Right lobe of liver (tissue), 6 donors: ENCODE results near the gene RAB36. TPM values are rescaled to one million over a fixed set of nuclear protein-coding genes. Genes with fewer than 3 reads are reported as not detected.

ENCODE experiments used
- ATAC-seq, 4 donors: fragments of 200-7000 bp; cut with Tn5 transposase; one replicate each; pipeline ENCODE4 v1.9.1; 2020; ENCODE audit warnings: mild to moderate bottlenecking in 4 of 4, moderate library complexity in 4 of 4
- DNase-seq, 3 donors: peaks; one replicate each; pipeline ENCODE4 v3.0.0-alpha.2; 2020
- H3K27ac ChIP-seq, 3 donors: fragments of 200-600 bp; one replicate each; pipeline ENCODE4 v1.8.0; 2022
- H3K27me3 ChIP-seq, 2 donors: fragments of 200-600 bp; one replicate each; pipeline ENCODE4 v1.8.0; 2022
- H3K36me3 ChIP-seq, 4 donors: fragments of 200-600 bp; sonication (generic) in 1 of 4; one replicate each; pipeline versions ENCODE4 v1.5.1 to v1.8.0; 2017 to 2022; ENCODE audit warnings: control low read depth in 1 of 4
- H3K4me1 ChIP-seq, 4 donors: fragments of 200-600 bp; sonication (generic) in 1 of 4; one replicate each; pipeline versions ENCODE4 v1.5.1 to v1.8.0; 2017 to 2022; ENCODE audit warnings: control low read depth in 1 of 4
- H3K4me3 ChIP-seq, 3 donors: fragments of 200-600 bp; one replicate each; pipeline ENCODE4 v1.8.0; 2022
- H3K9me3 ChIP-seq, 4 donors: fragments of 200-600 bp; sonication (generic) in 1 of 4; one replicate each; pipeline versions ENCODE4 v1.5.1 to v1.8.0; 2017 to 2022; ENCODE audit warnings: control low read depth in 1 of 4
- CTCF ChIP-seq, 4 donors: fragments of 200-600 bp in 3 of 4; fragments of 450-650 bp in 1 of 4; IDR thresholded peaks; one replicate each; pipeline versions ENCODE4 v1.5.1 to v1.8.0; 2016 to 2022; ENCODE audit warnings: antibody characterized with exemption in 4 of 4, mild to moderate bottlenecking in 2 of 4
- POLR2A ChIP-seq: fragments of 450-650 bp; IDR thresholded peaks from one replicate; pipeline ENCODE4 v1.6.1; 2017; ENCODE audit warnings: antibody characterized with exemption, mild to moderate bottlenecking
- WGBS: methylation state at CpG from one replicate; pipeline ENCODE4 v1.1.6; 2018; ENCODE audit warnings: low coverage, low lambda C conversion rate; ENCODE audit not compliant: insufficient coverage; ENCODE audit errors: missing lambda C conversion rate; 5-methylcytosine and 5-hydroxymethylcytosine counted together
- intact Hi-C, 2 donors: fragments of 100-400 bp; cut with DNase I; formaldehyde crosslinking; loops; one replicate each; pipeline versions ENCODE4 v1.11.2 to v1.14.1; 2022
- total RNA-seq, 6 experiments: library from RNA; depleted of rRNA in 2 of 6; stranded (reverse); fragments of >200 nt in 2 of 6; fragmentation: NEBNext Ultra II Directional in 3 of 6; extraction: Animal tissue kit (Norgen Biotek cat#: 25700) in 3 of 6; gene quantifications; one replicate each; pipeline versions ENCODE4 v1.1.0 to v1.2.4, GENCODE V29; 2016 to 2023
- donor health status: DM: no; HTN: yes; CAD: no.
- donor health status: DM: no; HTN: no; CAD: no.
- donor health status: DM: no; HTN: no; CAD: no.
- donor health status: DM: no; HTN: yes; CAD: no.
- donor health status: DM: no; HTN: yes; CAD: no.

The RAB36 gene
- total RNA-seq, 6 experiments from 2014 or later = 0.07 to 0.65 (median 0.19) TPM

- Histone ChIP-seq H3K27ac (no peak overlapping the region), H3K9me3 (no peaks in the 10 kb centered on the region), H3K36me3 (no peaks in the 10 kb centered on the region), H3K27me3 (no peaks in the 10 kb centered on the region), H3K4me1 (no peaks in the 10 kb centered on the region), H3K4me3 (no peak overlapping the region)
- no peak for DNase-seq
- intact Hi-C loops = no loop called here
- TF ChIP-seq CTCF (IDR thresholded peaks at IDR 0.05) (no peak), POLR2A (no peak)
- peak in 2 of 4 donors; percentile 11 to 20 for ATAC-seq
- 55% methylated on average over 7 of the region's 28 CpGs for WGBS
These were observed 46.4 kb upstream of the RAB36 start for GRCh38 chr22:23098718-23099530.

GRCh38 chr22:23099531-23099804 is 45.8 kb upstream of the RAB36 start:
- DNase-seq = no peak
- Histone ChIP-seq H3K9me3 (no peaks in the 10 kb centered on the region), H3K27me3 (no peaks in the 10 kb centered on the region), H3K36me3 (no peaks in the 10 kb centered on the region), H3K4me3 (no peak overlapping the region), H3K27ac (no peak overlapping the region), H3K4me1 (no peaks in the 10 kb centered on the region)
- intact Hi-C loops = no loop called here
- TF ChIP-seq CTCF (IDR thresholded peaks at IDR 0.05) (no peak), POLR2A (no peak)
- WGBS = no CpG with 5 or more reads among the region's 6 CpGs
- ATAC-seq = no peak

- no peak overlapping the region for H3K27ac ChIP-seq
- no peak for DNase-seq
- no peak for TF ChIP-seq POLR2A
- TF ChIP-seq CTCF (IDR thresholded peaks at IDR 0.05) = no peak
- no peaks in the 10 kb centered on the region for H3K36me3 ChIP-seq
- H3K27me3 ChIP-seq = no peaks in the 10 kb centered on the region
- intact Hi-C loops = no loop called here
- ATAC-seq = no peak
- H3K4me3 ChIP-seq = no peak overlapping the region
- no CpG with 5 or more reads among the region's 7 CpGs for whole genome bisulfite sequencing
- H3K4me1 ChIP-seq = no peaks in the 10 kb centered on the region
- H3K9me3 ChIP-seq = no peaks in the 10 kb centered on the region
These were observed 45.0 kb upstream of the RAB36 start for GRCh38 chr22:23100124-23100801.

- Histone ChIP-seq H3K4me1 (no peaks in the 10 kb centered on the region), H3K27ac (no peak overlapping the region), H3K36me3 (no peaks in the 10 kb centered on the region), H3K27me3 (no peaks in the 10 kb centered on the region), H3K4me3 (no peak overlapping the region), H3K9me3 (no peaks in the 10 kb centered on the region)
- WGBS = 93% methylated on average over 2 of the region's 3 CpGs
- DNase-seq (no peak), ATAC-seq (no peak)
- no peak for TF ChIP-seq POLR2A
- TF ChIP-seq CTCF (IDR thresholded peaks at IDR 0.05) = no peak
- intact Hi-C loops = no loop called here
These were observed 43.8 kb upstream of the RAB36 start for GRCh38 chr22:23101524-23101923.
